Globus pallidus (tissue), 1 donor: ENCODE results near the gene CATSPERE.
A peak's percentile ranks its signal among the peaks of the same experiment; 100 is the strongest.
"Not testable (repeated sequence)": the region's sequence is repeated elsewhere in the genome, so short reads cannot be mapped to it uniquely, and the experiment has no call there.

Experiments used
- DNase-seq: peaks from one replicate; pipeline ENCODE4 v3.0.0-alpha.2; 2015; ENCODE audit warnings: low spot score

CATSPERE gene

DNA sequence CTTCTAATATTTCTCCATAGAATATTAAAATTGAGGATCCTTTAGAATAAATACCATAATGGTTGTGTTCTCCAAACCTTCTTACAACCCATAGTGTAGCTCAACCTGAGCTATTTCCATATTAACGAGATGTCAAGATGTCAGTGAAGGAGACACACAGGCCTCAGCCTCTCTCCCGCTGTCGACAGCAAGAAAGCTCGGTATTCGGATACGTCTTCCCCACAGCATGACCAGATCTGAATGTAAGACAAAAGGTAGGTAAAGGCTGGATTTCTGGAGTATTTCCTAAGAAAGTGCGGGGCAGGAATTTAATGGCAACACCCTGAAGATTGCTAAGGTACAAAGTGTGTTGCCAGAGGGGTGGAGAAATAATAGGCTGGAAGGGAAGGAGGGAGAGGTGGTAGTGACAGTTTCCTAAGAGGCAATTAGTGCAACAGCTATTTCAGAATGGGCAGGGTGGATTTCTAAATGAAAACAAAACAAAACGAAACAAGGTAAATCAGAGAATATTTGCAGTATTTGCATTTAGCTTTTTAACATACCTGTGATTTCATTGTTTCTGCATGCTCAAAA is 11.1 kb upstream of the CATSPERE start:
- DNase-seq: no peak

DNA sequence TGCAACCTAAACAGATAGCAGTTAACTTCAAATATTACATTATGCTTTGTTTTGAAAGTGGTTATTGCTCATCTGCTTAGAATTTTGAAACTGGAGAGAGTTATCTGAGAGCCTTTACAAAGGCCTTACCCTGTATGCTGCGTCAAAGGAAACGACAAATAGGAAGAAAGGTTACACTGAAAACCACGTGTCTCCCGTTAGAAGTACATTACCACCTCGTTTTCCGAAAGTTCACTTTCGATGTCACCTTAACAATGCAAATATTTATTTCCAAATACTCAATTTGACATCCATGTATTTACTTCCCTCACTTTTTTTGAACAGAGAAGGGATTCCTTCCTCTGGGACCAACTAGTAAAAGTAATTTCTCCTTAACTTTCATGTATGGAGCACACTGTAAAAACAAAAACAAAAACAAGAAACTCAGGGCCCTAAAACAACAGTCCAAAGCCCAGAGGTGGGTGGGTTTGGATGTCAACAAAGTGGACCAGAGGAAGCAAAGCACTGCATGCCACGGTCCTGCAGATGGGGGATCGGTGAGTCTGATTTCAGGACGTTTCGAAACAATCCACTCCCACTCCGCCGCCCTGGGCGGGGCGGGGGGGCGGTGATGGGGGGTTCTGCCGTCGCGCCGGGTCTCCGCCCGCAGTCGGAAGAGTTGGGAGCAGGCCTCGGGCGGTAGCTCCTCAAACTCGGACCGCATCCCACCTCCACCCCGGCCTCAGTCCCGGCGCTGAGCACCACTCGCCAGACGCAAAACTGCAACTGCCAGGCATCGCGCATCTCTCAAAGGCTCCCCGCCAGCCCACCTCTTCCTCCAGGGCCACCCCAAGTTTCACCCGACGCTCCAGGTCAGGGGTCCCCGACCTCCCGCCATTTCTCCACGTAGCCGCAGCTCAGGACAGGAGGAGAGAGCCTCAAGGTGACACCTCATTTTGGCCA is 10.2 kb upstream of the CATSPERE start:
- DNase-seq: peak; percentile 55

DNA sequence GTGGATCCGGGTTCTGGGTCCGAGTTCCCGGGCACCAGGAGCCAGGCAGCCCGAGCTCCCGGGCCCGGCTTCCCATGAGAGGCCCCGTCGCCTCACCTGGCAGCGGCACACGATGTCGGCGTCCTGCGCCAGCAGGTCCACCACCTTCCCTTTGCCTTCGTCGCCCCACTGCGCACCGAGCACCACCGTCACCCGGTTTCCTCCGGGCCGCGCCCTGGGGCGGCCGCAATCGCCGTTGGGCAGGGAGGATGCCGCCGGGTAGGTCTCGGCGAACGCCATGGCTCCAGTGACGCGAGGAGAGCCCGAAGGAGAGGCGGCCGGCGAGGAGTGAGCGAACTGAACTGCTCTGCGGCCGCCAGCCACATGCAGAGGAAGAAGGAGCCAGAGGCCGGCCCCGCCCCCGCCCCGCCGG is 9.5 kb upstream of the CATSPERE start, which contains the start of gene ADSS2:
TSS of gene ADSS2 (minus strand) at position 371 of the 412 bp plus-strand sequence. CDS start at position 279, 92 bp downstream.
- no peak for DNase-seq

DNA sequence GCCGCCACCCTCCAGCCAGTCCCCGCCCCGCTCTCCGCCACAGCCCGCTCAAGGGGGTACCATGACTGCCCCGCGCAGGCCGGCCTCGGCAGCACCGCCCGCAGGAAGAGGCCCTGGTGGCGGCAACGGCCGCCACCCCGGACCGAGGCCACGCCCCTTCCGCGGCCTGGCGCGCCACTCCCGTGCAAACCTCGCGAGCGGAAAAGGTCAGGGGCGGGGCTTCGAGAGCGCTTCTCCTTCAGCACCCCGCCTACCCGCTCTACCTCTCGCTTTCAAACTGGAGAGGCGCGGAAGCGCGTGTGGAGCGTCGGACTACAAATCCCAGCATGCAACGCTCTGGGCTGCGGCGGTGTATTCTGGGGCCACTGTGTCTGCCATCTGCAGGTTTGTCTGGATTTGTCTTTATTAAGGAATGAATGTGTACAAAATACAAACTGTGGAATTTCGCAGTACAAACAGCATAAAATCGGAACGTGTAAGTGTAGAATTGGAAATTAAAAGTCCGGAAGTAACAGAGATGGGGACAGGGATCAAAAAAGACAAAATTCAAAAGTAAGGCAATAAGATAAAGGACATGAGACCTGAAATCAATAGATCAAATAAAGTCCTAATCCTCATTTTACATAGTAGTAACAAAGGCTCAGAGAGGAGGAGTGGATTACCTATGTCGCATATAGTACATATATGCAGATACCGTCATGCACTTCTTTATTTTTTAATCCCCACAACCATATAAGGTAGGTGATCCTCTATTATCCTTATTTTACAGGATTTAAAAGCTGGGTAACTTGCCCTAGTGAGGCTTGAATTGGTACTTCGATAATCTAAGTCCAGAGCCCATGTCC is 8.9 kb upstream of the CATSPERE start:
- peak; percentile 99 for DNase-seq

DNA sequence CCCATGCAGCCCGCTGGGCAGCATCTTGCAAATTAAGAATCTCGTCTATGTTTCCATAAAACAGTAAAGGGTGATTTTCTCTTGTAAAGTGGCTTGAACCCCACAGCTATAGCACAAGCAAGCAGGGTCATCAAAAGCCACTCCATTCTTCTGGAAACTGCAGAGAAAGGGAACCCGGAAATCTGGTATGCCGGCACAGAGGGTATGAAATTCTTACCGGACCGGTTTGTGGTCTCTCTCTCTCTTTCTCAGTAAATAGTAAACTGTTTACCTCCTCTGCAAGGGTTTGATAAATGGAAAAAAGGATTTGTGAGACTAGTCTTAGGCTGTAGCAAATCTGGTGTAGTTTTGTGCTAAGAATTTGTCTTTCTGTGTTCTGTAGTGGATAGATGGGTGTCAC is 6.7 kb upstream of the CATSPERE start:
- no peak for DNase-seq

DNA sequence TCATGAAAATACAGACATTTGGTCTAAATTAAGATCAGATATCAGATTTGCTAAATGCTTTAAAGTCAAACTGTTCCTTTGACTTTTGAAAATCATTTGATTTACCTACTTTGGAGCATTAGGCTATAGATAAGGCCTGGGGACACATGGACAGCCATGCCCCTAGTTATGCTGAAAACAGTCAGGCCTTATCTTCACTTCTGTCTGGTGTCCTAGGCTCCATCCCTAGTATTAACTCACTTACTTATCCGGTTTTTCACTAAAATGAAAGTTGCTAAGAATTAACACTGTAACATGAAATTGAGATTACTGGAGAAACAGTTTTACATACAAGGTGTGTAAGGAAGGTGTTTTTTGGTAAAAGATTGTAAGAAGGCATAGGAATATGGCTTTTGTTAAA is 4.5 kb upstream of the CATSPERE start:
- no peak for DNase-seq

DNA sequence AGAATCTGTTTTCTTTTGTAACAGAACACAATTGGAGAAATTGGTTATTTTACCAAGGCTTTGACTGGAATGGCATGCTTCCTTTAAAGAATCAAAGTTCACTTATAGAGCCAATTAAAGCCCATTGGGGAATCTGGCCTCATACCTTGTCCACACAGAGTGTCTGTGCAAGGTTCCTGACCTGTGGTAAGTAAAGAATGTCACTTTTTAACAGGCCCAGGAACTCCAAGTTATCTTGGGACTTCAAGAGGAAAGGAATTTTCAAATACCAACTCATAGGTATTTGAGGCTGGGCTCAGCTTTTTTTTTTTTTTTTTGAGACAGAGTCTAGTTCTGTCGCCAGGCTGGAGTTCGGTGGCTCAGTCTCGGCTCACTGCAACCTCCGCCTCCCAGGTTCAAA is 2.3 kb upstream of the CATSPERE start:
- DNase-seq: no peak

DNA sequence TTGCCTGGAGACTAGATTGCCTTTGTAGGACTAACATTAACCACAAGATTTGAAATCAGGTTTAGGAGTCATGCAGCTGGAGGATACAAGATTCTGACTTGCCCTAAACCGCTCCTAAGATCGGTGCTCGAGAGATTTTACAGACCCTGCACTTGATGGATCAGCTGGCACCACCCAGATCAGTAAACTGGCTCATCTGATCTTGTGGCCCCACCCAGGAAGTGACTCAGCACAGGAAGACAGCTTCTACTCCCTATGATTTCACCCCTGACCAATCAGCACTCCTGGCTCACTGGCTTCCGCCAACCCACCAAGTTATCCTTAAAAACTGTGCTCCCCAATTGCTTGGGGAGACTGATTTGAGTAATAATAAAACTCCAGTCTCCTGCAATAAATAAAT is 876 bp upstream of the CATSPERE start:
- DNase-seq: no peak

DNA sequence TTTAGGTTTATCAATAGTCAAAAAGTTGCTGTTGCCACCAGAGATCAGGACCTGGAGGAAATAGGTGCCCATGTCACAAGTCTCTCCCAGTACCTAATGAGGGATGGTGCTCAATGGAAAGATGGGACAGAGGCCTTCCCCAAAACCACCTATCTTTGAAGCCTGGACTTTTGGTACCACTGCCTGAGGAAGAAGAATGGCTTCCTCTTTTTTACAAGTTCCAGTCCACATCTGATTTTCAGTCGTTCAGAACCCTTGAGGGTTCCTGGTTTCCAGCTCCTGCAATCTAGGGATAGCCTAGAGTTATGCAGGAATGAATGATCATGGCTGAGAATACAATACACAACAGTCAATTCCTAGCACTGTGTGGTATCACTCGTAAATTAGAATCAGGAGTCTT is 5.7 kb downstream of the CATSPERE start:
- DNase-seq: no peak

DNA sequence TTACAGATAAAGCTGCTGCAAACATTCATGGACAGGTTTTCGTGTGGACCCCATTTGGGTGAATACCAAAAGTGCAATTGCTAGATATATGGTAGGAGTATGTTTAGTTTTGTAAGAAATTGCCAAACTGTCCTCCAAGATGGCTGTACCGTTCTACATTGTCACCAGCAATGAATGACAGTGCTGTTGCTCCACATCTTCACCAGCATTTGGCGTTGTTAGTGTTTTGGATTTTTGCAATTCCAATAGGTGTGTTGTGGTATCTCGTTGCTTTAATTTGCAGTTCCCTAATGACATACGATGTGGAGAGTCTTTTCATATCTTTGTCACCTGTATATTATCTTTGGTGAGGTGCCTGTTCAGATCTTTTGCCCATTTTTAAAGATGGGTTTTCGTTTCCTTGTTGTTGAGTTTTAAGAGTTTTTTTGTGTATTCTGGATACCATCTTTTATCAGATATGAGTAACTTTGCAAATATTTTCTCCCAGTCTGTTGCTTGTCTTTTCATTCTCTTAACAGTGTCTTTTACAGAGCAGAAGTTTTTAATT is 12.1 kb downstream of the CATSPERE start:
- no peak for DNase-seq

DNA sequence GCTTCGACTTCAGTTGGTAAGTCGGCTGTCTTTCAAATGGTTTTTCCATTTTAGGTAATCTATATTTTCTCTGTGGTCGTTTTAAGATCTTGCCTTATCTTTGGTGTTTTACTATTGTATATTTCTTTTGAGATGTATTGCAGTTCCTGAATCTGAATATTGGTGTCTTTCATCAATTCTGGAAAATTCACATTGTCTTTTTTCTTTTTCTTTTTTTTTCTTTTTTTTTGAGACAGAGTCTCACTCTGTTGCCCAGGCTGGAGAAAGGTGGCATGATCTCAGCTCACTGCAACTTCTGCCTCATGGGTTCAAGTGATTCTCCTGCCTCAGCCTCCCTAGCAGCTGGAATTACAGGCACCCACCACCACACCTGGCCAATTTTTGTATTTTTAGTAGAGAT is 23.9 kb downstream of the CATSPERE start:
- DNase-seq: not testable (repeated sequence)

DNA sequence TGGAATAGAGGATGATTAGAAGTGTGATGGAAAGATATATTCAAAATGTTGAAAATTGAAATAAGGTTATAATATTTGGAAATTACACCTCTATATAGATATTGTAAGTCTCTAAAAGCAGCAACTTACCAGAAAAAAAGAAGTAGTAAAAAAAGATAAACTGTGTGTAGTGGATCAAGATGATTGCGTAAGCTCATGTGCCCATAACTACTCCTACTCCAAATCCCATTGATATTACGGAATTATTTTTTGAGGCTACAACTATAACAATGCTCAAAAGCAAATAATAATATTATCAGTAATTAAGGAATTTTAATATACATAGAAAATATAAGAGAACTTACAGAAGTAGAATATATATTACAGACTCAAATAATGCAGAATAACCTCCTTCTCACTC is 33.6 kb downstream of the CATSPERE start:
- DNase-seq: no peak

DNA sequence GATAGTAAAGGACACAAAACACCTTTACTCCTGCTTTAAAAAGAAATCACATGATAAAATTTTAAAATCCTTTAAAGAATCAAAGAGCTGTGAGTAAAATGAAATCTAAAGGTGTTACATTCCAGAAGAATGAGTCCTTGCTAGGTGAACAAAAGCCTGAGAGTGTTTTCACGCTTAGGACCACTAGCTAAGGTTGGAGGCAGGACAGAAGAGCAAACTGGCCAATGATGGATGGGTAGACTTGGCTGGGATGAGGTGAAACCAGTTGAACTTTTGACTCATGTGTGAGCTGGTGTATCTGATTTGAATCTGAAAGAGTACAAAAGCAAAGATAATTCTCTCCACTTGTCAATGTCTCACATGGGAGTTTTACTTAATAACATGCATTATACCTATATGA is 35.1 kb downstream of the CATSPERE start:
- DNase-seq: no peak

DNA sequence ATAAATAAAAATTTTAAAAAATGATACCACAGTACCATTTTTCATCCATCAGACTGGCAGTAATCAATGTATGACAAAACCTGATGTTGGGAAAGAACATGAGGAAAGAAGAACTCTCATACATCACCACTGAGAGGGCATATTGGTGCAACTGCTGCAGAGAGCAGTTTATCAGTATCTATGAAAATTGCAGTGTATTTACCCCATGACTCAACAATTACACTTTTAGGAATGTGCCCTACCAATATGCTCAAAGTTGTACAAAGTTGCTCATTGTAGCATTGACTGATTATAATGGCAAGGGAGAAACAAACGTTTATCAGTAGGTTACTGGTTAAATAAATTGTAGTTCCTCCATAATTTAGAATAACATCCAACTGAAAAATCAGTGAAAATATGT is 36.7 kb downstream of the CATSPERE start:
- DNase-seq: no peak

DNA sequence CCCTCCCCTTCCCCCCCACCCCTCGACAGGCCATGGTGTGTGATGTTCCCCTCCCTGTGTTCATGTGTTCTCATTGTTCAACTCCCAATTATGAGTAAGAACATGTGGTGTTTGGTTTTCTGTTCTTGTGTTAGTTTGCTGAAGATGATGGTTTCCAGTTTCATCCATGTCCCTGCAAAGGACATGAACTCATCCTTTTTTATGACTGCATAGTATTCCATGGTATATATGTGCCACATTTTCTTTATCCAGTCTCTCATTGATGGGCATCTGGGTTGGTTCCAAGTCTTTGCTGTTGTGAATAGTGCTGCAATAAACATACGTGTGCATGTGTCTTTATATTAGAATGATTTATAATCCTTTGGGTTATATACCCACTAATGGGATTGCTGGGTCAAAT is 38.4 kb downstream of the CATSPERE start:
- not testable (repeated sequence) for DNase-seq

DNA sequence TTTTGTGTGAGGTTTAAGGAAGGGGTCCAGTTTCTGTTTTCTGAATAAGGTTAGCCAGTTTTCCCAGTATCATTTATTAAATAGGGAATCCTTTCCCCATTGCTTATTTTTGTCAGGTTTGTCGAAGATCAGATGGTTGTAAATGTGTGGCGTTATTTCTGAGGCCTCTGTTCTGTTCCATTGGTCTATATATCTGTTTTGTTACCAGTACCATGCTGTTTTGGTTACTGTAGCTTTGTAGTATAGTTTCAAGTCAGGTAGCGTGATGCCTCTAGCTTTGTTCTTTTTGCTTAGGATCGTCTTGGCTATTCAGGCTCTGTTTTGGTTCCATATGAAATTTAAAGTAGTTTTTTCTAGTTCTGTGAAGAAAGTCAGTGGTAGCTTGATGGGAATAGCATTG is 39.4 kb downstream of the CATSPERE start:
- not testable (repeated sequence) for DNase-seq

DNA sequence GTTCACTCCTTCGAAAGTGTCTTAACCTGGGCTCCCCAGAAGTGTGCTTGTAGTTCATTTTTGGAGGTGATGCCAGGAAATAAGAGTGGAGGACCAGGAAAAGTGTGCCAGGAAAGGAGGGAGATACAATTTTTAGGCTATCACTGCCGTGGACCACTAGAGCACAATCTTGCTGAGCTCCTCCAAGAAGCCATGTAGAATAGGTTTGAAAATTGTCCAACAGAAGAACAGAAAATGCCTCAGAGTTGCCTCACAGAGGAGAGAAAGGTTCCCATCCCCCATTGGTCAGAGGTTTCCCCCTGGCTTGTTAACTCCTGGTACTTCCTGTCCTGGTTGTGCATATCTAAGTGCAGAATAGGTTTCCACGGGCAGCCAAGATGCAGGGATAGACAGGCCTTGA is 41.6 kb downstream of the CATSPERE start:
- DNase-seq: no peak

DNA sequence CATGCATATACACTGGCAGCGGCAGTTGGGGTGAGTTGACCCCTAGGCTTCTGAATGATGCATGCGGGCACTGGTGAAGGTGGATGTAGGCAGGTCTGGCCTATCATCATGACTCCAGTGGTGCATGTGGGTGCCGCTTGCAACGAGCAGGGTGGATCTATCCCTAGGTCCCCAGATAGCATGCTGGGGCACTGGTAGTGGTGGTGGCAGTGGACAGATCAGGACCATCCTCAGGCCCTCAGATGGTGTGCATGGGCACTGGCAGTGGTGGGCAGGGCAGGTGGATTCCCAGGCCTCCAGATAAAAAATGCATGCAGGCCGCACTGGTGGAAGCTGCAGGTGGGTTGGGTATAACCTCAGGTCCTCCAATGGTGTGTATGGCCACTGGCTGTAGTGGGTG is 52.4 kb downstream of the CATSPERE start:
- no peak for DNase-seq

DNA sequence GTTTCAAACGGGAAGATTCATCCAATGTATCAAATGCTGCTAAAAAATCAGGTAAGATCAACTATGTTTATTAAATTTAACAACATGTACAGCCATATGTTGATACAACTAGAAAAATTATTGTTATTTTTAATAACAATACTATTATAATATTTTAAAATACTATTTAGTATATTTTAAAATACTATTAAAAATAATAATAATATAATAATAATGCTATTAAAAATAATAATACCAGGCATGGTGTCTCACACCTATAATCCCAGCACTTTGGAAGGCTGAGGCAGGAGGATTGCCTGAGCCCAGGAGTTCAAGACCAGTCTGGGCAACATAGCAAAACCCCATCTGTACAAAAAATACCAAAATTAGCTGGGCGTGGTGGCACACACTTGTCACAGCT is 54.6 kb downstream of the CATSPERE start:
- DNase-seq: no peak

DNA sequence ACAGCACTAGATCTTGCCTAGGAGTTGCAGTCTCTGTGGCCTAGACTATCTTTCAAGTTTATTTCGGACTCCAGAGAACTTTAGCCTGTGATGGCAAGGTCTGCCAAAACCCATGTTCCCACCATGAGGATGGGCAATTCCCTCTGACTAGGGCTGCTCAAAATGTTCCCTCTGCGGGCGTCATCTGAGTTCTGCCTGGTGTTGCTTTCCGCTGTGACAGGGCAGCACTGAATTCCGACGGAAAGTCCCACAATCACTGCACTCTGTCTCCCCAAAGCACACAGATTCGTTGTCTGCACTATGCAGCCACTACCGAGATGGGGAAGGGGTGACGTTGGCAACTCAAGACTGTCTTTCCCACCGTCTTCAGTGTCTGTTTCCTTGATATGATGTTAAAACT is 75.2 kb downstream of the CATSPERE start:
- DNase-seq: no peak

DNA sequence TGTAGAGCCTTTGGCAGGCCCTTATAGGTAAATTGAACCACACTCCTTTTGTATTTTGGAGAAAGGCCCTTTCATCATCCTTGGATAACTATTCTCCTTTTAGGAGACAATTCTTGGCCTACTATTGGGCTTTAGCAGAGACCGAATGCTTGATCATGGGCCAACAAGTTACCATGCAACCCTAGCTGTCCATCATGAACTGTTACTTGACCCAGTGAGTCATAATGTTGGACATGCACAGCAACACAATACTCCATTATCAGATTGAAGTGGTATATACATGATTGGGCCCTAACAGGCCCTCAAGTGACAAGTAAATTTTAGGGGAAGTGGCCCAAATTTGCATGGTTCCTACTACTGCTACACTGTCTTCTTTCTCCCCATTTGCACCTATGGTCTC is 84.4 kb downstream of the CATSPERE start:
- DNase-seq: no peak

DNA sequence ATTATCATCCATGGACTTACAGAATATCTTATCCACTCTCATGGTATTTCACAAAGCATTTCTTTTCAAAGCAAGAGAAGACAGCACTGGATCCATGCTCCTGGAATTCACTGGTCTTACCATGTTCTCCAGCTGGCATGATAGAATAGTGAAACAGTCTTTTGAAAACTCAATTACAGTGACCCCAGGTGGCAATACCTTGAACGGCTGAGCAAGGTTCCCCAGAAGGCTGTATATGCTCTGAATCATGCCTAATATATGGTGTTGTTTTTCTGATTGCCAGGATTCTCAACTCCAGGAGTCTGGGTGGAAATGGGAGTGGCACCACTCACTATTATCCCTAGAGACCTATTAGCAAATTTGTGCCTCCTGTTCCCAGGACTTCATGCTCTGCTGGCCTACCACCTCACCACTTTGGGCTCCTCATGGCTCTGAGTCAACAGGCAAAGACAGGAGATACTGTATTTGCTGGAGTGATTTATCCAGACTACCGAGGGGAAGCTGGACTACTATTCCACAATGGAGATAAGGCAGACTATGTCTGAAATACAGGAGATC is 87.6 kb downstream of the CATSPERE start:
- no peak for DNase-seq
